ENCODE data around the gene LDLR.
"Not testable (repeated sequence)": the region's sequence is repeated elsewhere in the genome, so short reads cannot be mapped to it uniquely, and the experiment has no call there.

- not testable (repeated sequence) for TF ChIP-seq CTCF (IDR thresholded peaks at IDR 0.05); POLR2A (IDR thresholded peaks at IDR 0.05; ENCODE audit: low read depth); POLR2AphosphoS5 (IDR thresholded peaks at IDR 0.05)
These were observed 71.1 kb downstream of the LDLR start for GRCh38 chr19:11160440-11160768.

Measured in esophagus muscularis mucosa (tissue), 3 donors.